ENCODE results near the gene SLC25A45.

The SLC25A45 gene

GRCh38 chr11:65404210-65404609 lies 21.8 kb upstream of the SLC25A45 start:
- Histone ChIP-seq H3K9me3 (replicated peaks; ENCODE audit: insufficient read depth, low read length) (no peaks in the 10 kb centered on the region), H3K27ac (ENCODE audit: low read length) (no peak overlapping the region), H3K79me2 (ENCODE audit: low read length) (no peaks in the 10 kb centered on the region), H3K27me3 (replicated peaks; ENCODE audit: insufficient read depth, low read length) (no peaks in the 10 kb centered on the region), H3K4me2 (ENCODE audit: low read depth, low read length) (no peak overlapping the region), H2AFZ (ENCODE audit: low read length) (no peak overlapping the region), H3K36me3 (replicated peaks; ENCODE audit: insufficient read depth, low read length) (no peaks in the 10 kb centered on the region), H3K4me1 (ENCODE audit: low read length) (no peaks in the 10 kb centered on the region), H3F3A (ENCODE audit: insufficient read depth, low read length) (no peaks in the 10 kb centered on the region), H3K9ac (ENCODE audit: low read length) (no peak overlapping the region), H4K20me1 (ENCODE audit: insufficient read depth, low read length) (no peaks in the 10 kb centered on the region), H3K9me2 (replicated peaks; ENCODE audit: insufficient read depth, low read length) (no peaks in the 10 kb centered on the region), H3K4me3 (ENCODE audit: low read length) (no peak overlapping the region)
- no peak for DNase-seq
- TF ChIP-seq CTCF (IDR thresholded peaks at IDR 0.05; ENCODE audit: low read length) (no peak), EZH2 (optimal IDR thresholded peaks at IDR 0.05; ENCODE audit: low read depth, low read length) (no peak), EZH2phosphoT487 (IDR thresholded peaks at IDR 0.05; ENCODE audit: low read length) (no peak)

GRCh38 chr11:65403607-65404121 lies 21.2 kb upstream of the SLC25A45 start:
- H3K27ac ChIP-seq (ENCODE audit: low read length), result no peak overlapping the region
- no peak overlapping the region for H3K9ac ChIP-seq (ENCODE audit: low read length)
- no peak overlapping the region for H3K4me2 ChIP-seq (ENCODE audit: low read depth, low read length)

GRCh38 chr11:65402790-65403189 lies 20.3 kb upstream of the SLC25A45 start:
- Histone ChIP-seq H3K9me3 (replicated peaks; ENCODE audit: insufficient read depth, low read length) (no peaks in the 10 kb centered on the region), H3K79me2 (ENCODE audit: low read length) (no peaks in the 10 kb centered on the region), H3K27ac (ENCODE audit: low read length) (no peak overlapping the region), H3K9ac (ENCODE audit: low read length) (no peak overlapping the region), H4K20me1 (ENCODE audit: insufficient read depth, low read length) (no peaks in the 10 kb centered on the region), H3K4me1 (ENCODE audit: low read length) (no peaks in the 10 kb centered on the region), H3K4me3 (ENCODE audit: low read length) (no peak overlapping the region), H3F3A (ENCODE audit: insufficient read depth, low read length) (no peaks in the 10 kb centered on the region), H2AFZ (ENCODE audit: low read length) (no peak overlapping the region), H3K36me3 (replicated peaks; ENCODE audit: insufficient read depth, low read length) (no peaks in the 10 kb centered on the region), H3K9me2 (replicated peaks; ENCODE audit: insufficient read depth, low read length) (no peaks in the 10 kb centered on the region), H3K27me3 (replicated peaks; ENCODE audit: insufficient read depth, low read length) (no peaks in the 10 kb centered on the region), H3K4me2 (ENCODE audit: low read depth, low read length) (no peak overlapping the region)
- no peak for TF ChIP-seq EZH2 (optimal IDR thresholded peaks at IDR 0.05; ENCODE audit: low read depth, low read length)
- TF ChIP-seq EZH2phosphoT487 (IDR thresholded peaks at IDR 0.05; ENCODE audit: low read length), result no peak
- no peak for TF ChIP-seq CTCF (IDR thresholded peaks at IDR 0.05; ENCODE audit: low read length)
- DNase-seq, result no peak

More at GRCh38 chr11:65403607-65404121, 21.2 kb upstream of the SLC25A45 start:
- H3K36me3 ChIP-seq (replicated peaks; ENCODE audit: insufficient read depth, low read length), result no peaks in the 10 kb centered on the region
- no peak overlapping the region for H2AFZ ChIP-seq (ENCODE audit: low read length)
- H3K9me3 ChIP-seq (replicated peaks; ENCODE audit: insufficient read depth, low read length), result no peaks in the 10 kb centered on the region
- no peak overlapping the region for H3K4me3 ChIP-seq (ENCODE audit: low read length)
- no peaks in the 10 kb centered on the region for H3K4me1 ChIP-seq (ENCODE audit: low read length)
- H4K20me1 ChIP-seq (ENCODE audit: insufficient read depth, low read length), result no peaks in the 10 kb centered on the region
- no peaks in the 10 kb centered on the region for H3K79me2 ChIP-seq (ENCODE audit: low read length)
- H3F3A ChIP-seq (ENCODE audit: insufficient read depth, low read length), result no peaks in the 10 kb centered on the region
- no peak for TF ChIP-seq EZH2 (optimal IDR thresholded peaks at IDR 0.05; ENCODE audit: low read depth, low read length)
- TF ChIP-seq EZH2phosphoT487 (IDR thresholded peaks at IDR 0.05; ENCODE audit: low read length), result no peak
- no peak for TF ChIP-seq CTCF (IDR thresholded peaks at IDR 0.05; ENCODE audit: low read length)
- H3K9me2 ChIP-seq (replicated peaks; ENCODE audit: insufficient read depth, low read length), result no peaks in the 10 kb centered on the region
- no peaks in the 10 kb centered on the region for H3K27me3 ChIP-seq (replicated peaks; ENCODE audit: insufficient read depth, low read length)
- DNase-seq, result no peak

Data from MM.1S (cell line).